Trophoblast cell (in vitro differentiated cells and primary cell): Measurements from ENCODE around the gene SCN3A.

Experiments used
- DNase-seq, 2 donors: peaks; one replicate each; pipeline ENCODE4 v3.0.0-alpha.2; 2016
- H2AFZ ChIP-seq: 2 replicates; pipeline ENCODE4 v1.6.1; 2013; ENCODE audit warnings: low read length, moderate library complexity, mild to moderate bottlenecking; ENCODE audit not compliant: insufficient read depth, poor library complexity
- H2AK5ac ChIP-seq: 2 replicates; pipeline ENCODE4 v1.6.1; 2013; ENCODE audit warnings: mild to moderate bottlenecking, low read length
- H2BK120ac ChIP-seq: 2 replicates; pipeline ENCODE4 v1.6.1; 2013; ENCODE audit warnings: low read length, mild to moderate bottlenecking, moderate library complexity; ENCODE audit not compliant: insufficient read depth, poor library complexity
- H2BK12ac ChIP-seq: 2 replicates; pipeline ENCODE4 v1.6.1; 2013; ENCODE audit warnings: mild to moderate bottlenecking, low read length, moderate library complexity
- H2BK5ac ChIP-seq: 2 replicates; pipeline ENCODE4 v1.6.1; 2013; ENCODE audit warnings: low read length, low read depth, moderate library complexity, mild to moderate bottlenecking; ENCODE audit not compliant: poor library complexity
- H3K14ac ChIP-seq: 2 replicates; pipeline ENCODE4 v1.6.1; 2013; ENCODE audit warnings: mild to moderate bottlenecking, low read length
- H3K18ac ChIP-seq: 2 replicates; pipeline ENCODE4 v1.6.1; 2013; ENCODE audit warnings: mild to moderate bottlenecking, low read length
- H3K23ac ChIP-seq: 2 replicates; pipeline ENCODE4 v1.6.1; 2013; ENCODE audit warnings: low read length
- H3K27ac ChIP-seq: 2 replicates; pipeline ENCODE4 v1.5.1; 2013; ENCODE audit warnings: low read depth, mild to moderate bottlenecking, inconsistent platforms, low read length, moderate library complexity
- H3K27me3 ChIP-seq: 2 replicates; pipeline ENCODE4 v1.6.1; 2013; ENCODE audit warnings: inconsistent platforms, mild to moderate bottlenecking, low read length, moderate library complexity; ENCODE audit not compliant: insufficient read depth
- H3K36me3 ChIP-seq, 2 experiments: 1 replicate in 1 of 2; 2 replicates in 1 of 2; pipeline ENCODE4 v1.6.1; 2013; ENCODE audit warnings: low read length in 2 of 2, mild to moderate bottlenecking in 2 of 2, moderate library complexity in 1 of 2; ENCODE audit not compliant: insufficient read depth in 2 of 2, control insufficient read depth in 1 of 2
- H3K4ac ChIP-seq: 2 replicates; pipeline ENCODE4 v1.6.1; 2013; ENCODE audit warnings: low read depth, mild to moderate bottlenecking, low read length, moderate library complexity
- H3K4me1 ChIP-seq, 2 experiments: 1 replicate in 1 of 2; 2 replicates in 1 of 2; pipeline ENCODE4 v1.6.1; 2013; ENCODE audit warnings: low read length in 2 of 2, mild to moderate bottlenecking in 2 of 2, moderate library complexity in 1 of 2; ENCODE audit not compliant: insufficient read depth in 2 of 2, control insufficient read depth in 1 of 2
- H3K4me2 ChIP-seq: 2 replicates; pipeline ENCODE4 v1.6.1; 2013; ENCODE audit warnings: inconsistent platforms, mild to moderate bottlenecking, low read length, moderate library complexity
- H3K4me3 ChIP-seq: 2 replicates; pipeline ENCODE4 v1.5.1; 2013; ENCODE audit warnings: mild to moderate bottlenecking, low read depth, low read length, inconsistent platforms
- H3K79me1 ChIP-seq: one replicate; pipeline ENCODE4 v1.6.1; 2013; ENCODE audit warnings: low read length
- H3K79me2 ChIP-seq: 2 replicates; pipeline ENCODE4 v1.6.1; 2013; ENCODE audit warnings: low read length, mild to moderate bottlenecking; ENCODE audit not compliant: control insufficient read depth, insufficient read depth, poor library complexity
- H3K9ac ChIP-seq: 2 replicates; pipeline ENCODE4 v1.6.1; 2013; ENCODE audit warnings: mild to moderate bottlenecking, low read length
- H3K9me3 ChIP-seq: 2 replicates; pipeline ENCODE4 v1.6.1; 2013; ENCODE audit warnings: low read depth, mild to moderate bottlenecking, control low read depth, inconsistent platforms, low read length; ENCODE audit not compliant: insufficient read depth
- H4K12ac ChIP-seq: 2 replicates; pipeline ENCODE4 v1.6.1; 2013; ENCODE audit warnings: low read depth, mild to moderate bottlenecking, low read length, moderate library complexity
- H4K8ac ChIP-seq: 2 replicates; pipeline ENCODE4 v1.6.1; 2013; ENCODE audit warnings: low read depth, mild to moderate bottlenecking, low read length, moderate library complexity
- H4K91ac ChIP-seq: one replicate; pipeline ENCODE4 v1.6.1; 2013; ENCODE audit warnings: low read depth, mild to moderate bottlenecking, low read length, moderate library complexity
- WGBS: extraction: QIAGEN DNeasy Blood & Tissue Kit; methylation state at CpG from one replicate; pipeline ENCODE4 v1.1.7; 2013; ENCODE audit warnings: missing lambda C conversion rate; ENCODE audit not compliant: insufficient read length, insufficient coverage; ENCODE audit errors: extremely low coverage; 5-methylcytosine and 5-hydroxymethylcytosine counted together

SCN3A gene

DNA sequence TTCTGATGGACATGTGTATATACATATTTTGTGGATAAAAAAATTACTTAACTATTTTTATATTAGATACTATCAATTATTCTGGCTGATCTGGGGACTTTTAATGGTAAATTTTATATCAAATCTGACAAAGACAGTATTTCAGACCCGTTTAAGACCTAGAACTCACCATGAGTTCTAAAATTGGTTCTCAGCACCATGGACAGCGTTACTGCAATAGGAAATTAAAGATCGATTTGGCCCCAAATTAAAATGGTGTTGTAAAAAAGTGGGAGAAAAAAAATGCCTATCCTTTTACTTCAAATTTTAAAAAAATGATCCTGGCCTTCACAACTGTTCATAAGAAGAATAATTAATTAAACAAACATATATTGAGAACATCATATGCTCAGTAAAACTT lies 34.4 kb upstream of the SCN3A start:
- peak in 1 of 2 donors; percentile 42 for DNase-seq
- H3K4me2 ChIP-seq: no peak overlapping the region
- no peak overlapping the region for H4K8ac ChIP-seq

DNA sequence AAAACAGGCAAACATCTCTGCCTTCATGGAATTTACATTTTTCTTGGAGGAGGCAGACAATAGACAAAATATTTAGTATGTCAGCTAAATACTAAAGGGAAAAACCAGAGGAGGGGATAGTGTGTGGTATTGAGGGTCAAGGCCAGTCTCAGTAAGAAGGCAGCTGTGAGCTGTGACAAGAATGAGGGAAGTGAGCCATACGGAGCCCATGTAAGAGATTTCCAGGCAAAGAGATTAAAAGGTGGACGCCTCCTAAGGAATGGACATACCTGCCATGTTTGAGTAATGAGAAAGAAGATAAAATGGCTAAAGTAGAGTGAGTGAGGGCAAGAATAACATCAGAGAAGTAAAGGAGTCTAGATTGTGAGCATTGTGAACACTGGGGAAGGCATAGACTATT lies 33.2 kb upstream of the SCN3A start:
- H4K91ac ChIP-seq: no peak overlapping the region
- peak; percentile 58 to 68 for DNase-seq
- no peak overlapping the region for H3K4me2 ChIP-seq
- no peak overlapping the region for H3K27ac ChIP-seq
- H3K27me3 ChIP-seq: no peaks in the 10 kb centered on the region
- WGBS: no CpG with 5 or more reads among the region's 2 CpGs
- no peaks in the 10 kb centered on the region for H3K36me3 ChIP-seq
- H2BK12ac ChIP-seq: no peak overlapping the region
- no peak overlapping the region for H4K8ac ChIP-seq
- no peak overlapping the region for H4K12ac ChIP-seq
- no peaks in the 10 kb centered on the region for H3K9me3 ChIP-seq
- H2BK5ac ChIP-seq: no peak overlapping the region
- no peaks in the 10 kb centered on the region for H3K4me1 ChIP-seq
- no peak overlapping the region for H2BK120ac ChIP-seq
- H2AK5ac ChIP-seq: no peak overlapping the region
- no peaks in the 10 kb centered on the region for H3K79me1 ChIP-seq
- H2AFZ ChIP-seq: no peak overlapping the region
- no peaks in the 10 kb centered on the region for H3K79me2 ChIP-seq
- H3K14ac ChIP-seq: no peak overlapping the region
- H3K23ac ChIP-seq: no peak overlapping the region
- no peak overlapping the region for H3K4ac ChIP-seq
- no peak overlapping the region for H3K18ac ChIP-seq
- H3K4me3 ChIP-seq: no peak overlapping the region
- no peak overlapping the region for H3K9ac ChIP-seq

More for the DNA sequence above, 34.4 kb upstream of the SCN3A start:
- Histone ChIP-seq H2AFZ (no peak overlapping the region), H3K27me3 (no peaks in the 10 kb centered on the region), H2BK5ac (no peak overlapping the region), H3K23ac (no peak overlapping the region), H3K14ac (no peak overlapping the region), H3K4me1 (no peaks in the 10 kb centered on the region), H2AK5ac (no peak overlapping the region), H3K4ac (no peak overlapping the region), H3K9me3 (no peaks in the 10 kb centered on the region), H3K79me2 (no peaks in the 10 kb centered on the region), H2BK12ac (no peak overlapping the region), H3K9ac (no peak overlapping the region), H4K12ac (no peak overlapping the region), H2BK120ac (no peak overlapping the region), H3K18ac (no peak overlapping the region), H3K79me1 (no peaks in the 10 kb centered on the region), H3K27ac (no peak overlapping the region), H3K36me3 (no peaks in the 10 kb centered on the region), H4K91ac (no peak overlapping the region), H3K4me3 (no peak overlapping the region)
- no CpG with 5 or more reads among the region's 3 CpGs for WGBS

DNA sequence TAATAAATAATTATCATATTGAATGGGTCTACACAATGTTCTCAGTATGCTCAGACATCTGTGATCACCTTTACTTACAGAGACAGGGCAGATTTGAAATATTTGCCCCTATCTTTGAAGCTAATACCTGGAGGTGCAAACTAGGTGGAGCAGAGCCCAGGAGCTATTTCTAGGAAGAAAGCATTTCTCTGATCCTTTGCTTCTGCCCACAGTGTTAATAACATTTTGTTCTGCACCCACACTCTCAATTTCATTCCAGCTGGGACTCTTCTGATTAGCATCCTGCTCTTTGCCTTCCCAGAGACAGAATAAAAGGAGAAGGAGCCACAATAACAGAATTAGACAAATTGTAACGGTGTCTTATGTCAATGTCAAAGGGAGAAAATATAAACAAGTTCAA lies 23.7 kb upstream of the SCN3A start:
- H3K4me1 ChIP-seq: no peaks in the 10 kb centered on the region
- no peak overlapping the region for H2AK5ac ChIP-seq
- H3K27ac ChIP-seq: no peak overlapping the region
- no peak for DNase-seq
- H2BK12ac ChIP-seq: no peak overlapping the region
- H3K4ac ChIP-seq: no peak overlapping the region
- no peaks in the 10 kb centered on the region for H3K79me2 ChIP-seq
- H2AFZ ChIP-seq: no peak overlapping the region
- no peak overlapping the region for H4K8ac ChIP-seq
- H3K9ac ChIP-seq: no peak overlapping the region
- H3K14ac ChIP-seq: no peak overlapping the region
- H3K27me3 ChIP-seq: no peaks in the 10 kb centered on the region
- H4K91ac ChIP-seq: no peak overlapping the region
- H2BK120ac ChIP-seq: no peak overlapping the region
- no peak overlapping the region for H4K12ac ChIP-seq
- H3K4me2 ChIP-seq: no peak overlapping the region
- H3K4me3 ChIP-seq: no peak overlapping the region
- no peak overlapping the region for H3K18ac ChIP-seq
- no CpG with 5 or more reads among the region's 1 CpG for WGBS
- H3K79me1 ChIP-seq: no peaks in the 10 kb centered on the region
- no peaks in the 10 kb centered on the region for H3K36me3 ChIP-seq
- no peaks in the 10 kb centered on the region for H3K9me3 ChIP-seq
- no peak overlapping the region for H3K23ac ChIP-seq
- H2BK5ac ChIP-seq: no peak overlapping the region

DNA sequence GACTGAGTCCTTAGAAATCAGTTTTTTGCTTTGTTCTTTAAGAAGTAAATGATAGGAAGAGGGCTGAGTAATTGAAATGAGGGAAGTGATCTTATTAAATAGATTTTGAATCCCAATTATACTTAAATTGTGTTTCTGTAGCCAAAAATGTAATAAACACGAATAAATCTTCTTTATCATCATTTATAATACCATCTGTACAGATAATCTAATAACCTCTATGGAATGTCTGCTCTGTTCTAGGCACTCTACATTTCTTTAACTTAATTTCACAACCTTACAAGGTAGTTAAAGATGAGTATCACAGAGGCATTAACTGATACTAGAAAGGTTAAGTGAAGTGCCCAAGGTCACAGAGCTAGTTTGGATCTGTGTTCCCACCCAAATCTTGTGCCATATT lies 21.1 kb upstream of the SCN3A start:
- Histone ChIP-seq H3K23ac (no peak overlapping the region), H3K4me2 (no peak overlapping the region), H3K9ac (no peak overlapping the region), H3K27ac (no peak overlapping the region), H4K12ac (no peak overlapping the region), H3K9me3 (no peaks in the 10 kb centered on the region), H4K91ac (no peak overlapping the region), H4K8ac (no peak overlapping the region), H3K79me2 (no peaks in the 10 kb centered on the region), H2AFZ (no peak overlapping the region), H3K4me3 (no peak overlapping the region), H2BK5ac (no peak overlapping the region), H3K14ac (no peak overlapping the region), H3K4ac (no peak overlapping the region), H2BK120ac (no peak overlapping the region), H2AK5ac (no peak overlapping the region), H3K27me3 (no peaks in the 10 kb centered on the region), H3K18ac (no peak overlapping the region), H3K4me1 (no peaks in the 10 kb centered on the region), H2BK12ac (no peak overlapping the region), H3K36me3 (no peaks in the 10 kb centered on the region), H3K79me1 (no peaks in the 10 kb centered on the region)
- no CpG with 5 or more reads among the region's 1 CpG for WGBS
- DNase-seq: no peak
